BLaER1 treated with 17β-estradiol and CSF1 and Interleukin-3, amounts not matched to agents 10 nM and 100 nM (cell line): ENCODE measurements around the gene CRX.
A peak's percentile ranks its signal among the peaks of the same experiment; 100 is the strongest.
"Not testable (repeated sequence)": the region's sequence is repeated elsewhere in the genome, so short reads cannot be mapped to it uniquely, and the experiment has no call there.

Experiments
- H3K27ac ChIP-seq, 11 experiments: shearing (Covaris generic); formaldehyde crosslinking; 2 replicates each; pipeline ENCODE4 v1.8.1; 2022
- H3K27me3 ChIP-seq, 11 experiments: shearing (Covaris generic); formaldehyde crosslinking; 2 replicates each; pipeline ENCODE4 v1.8.1; 2022
- H3K36me3 ChIP-seq, 11 experiments: shearing (Covaris generic); formaldehyde crosslinking; 2 replicates each; pipeline ENCODE4 v1.8.1; 2022
- H3K4me1 ChIP-seq, 10 experiments: shearing (Covaris generic); formaldehyde crosslinking; 2 replicates each; pipeline ENCODE4 v1.8.1; 2022
- H3K4me2 ChIP-seq, 11 experiments: shearing (Covaris generic); formaldehyde crosslinking; 2 replicates each; pipeline ENCODE4 v1.8.1; 2022
- H3K4me3 ChIP-seq, 10 experiments: shearing (Covaris generic); formaldehyde crosslinking; 2 replicates each; pipeline ENCODE4 v1.8.1; 2022
- H3K9ac ChIP-seq, 11 experiments: shearing (Covaris generic); formaldehyde crosslinking; 2 replicates each; pipeline ENCODE4 v1.8.1; 2022
- H3K9me3 ChIP-seq, 11 experiments: shearing (Covaris generic); formaldehyde crosslinking; replicated peaks in 1 of 11; 2 replicates each; pipeline ENCODE4 v1.8.1; 2022
- H4K20me1 ChIP-seq, 11 experiments: shearing (Covaris generic); formaldehyde crosslinking; 2 replicates each; pipeline ENCODE4 v1.8.1; 2022
- Cebpa-rat ChIP-seq, 11 experiments: shearing (Covaris generic); IDR thresholded peaks; 2 replicates each; pipeline ENCODE4 v1.8.1; 2022

Gene CRX

DNA sequence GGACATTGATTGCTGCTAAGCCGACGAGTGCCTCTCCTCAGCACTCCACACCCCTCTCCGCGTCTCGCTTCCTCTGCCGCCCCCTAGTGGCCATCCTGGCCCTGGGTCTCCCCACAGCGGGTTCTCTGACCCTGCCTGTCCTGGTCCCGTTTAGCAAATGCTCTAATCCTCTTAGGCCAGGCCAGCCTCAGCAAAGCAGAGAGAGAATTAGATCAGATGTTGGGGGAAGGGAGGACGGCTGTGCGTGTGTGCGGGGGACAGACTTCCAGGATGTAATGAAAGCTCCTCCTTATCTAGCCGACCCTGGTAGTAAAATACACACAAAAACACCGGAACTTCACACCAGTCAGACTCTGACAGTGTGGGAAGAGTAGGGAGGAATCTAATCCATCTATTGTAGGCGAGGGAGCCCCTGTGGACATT lies 41.8 kb downstream of the CRX start:
- no peaks in the 10 kb centered on the region for H3K36me3 ChIP-seq
- H4K20me1 ChIP-seq = no peaks in the 10 kb centered on the region
- H3K4me1 ChIP-seq = no peaks in the 10 kb centered on the region; a peak in 1 of 20 replicates
- H3K9ac ChIP-seq = no peak overlapping the region
- H3K4me2 ChIP-seq = no peak overlapping the region
- H3K27me3 ChIP-seq = no peaks in the 10 kb centered on the region
- no peak for TF ChIP-seq Cebpa-rat (IDR thresholded peaks at IDR 0.05)
- peaks cover 0 to 17% (median 11%) of the 10 kb centered on the region in 11 experiments; a peak in 18 of 22 replicates for H3K9me3 ChIP-seq
- H3K27ac ChIP-seq = no peak overlapping the region
- no peak overlapping the region for H3K4me3 ChIP-seq

DNA sequence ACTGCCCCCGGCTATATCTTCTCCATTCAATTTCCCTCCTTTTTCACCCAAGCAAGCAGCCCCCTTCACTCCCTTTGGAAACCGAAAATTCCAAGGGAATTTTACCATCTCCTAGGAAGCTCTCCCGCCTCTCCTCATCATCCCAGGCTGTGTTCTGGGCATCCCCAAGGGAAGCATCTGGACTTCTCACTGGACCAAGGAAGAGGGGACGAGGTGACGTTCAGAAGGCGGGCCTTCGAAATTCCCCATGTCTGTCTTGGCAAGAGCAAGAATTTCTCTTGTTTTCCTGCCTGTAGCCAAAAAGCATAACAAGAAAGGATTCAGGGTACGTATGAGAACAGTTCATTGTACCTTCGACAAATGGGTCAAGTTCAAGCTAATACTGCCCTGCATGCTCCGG lies 43.4 kb downstream of the CRX start:
- Histone ChIP-seq H3K4me2 (no peak overlapping the region), H3K4me1 (peaks cover 0 to 5% (median 0%) of the 10 kb centered on the region in 10 experiments; a peak in 2 of 20 replicates), H4K20me1 (no peaks in the 10 kb centered on the region), H3K27me3 (no peaks in the 10 kb centered on the region), H3K36me3 (no peaks in the 10 kb centered on the region), H3K9me3 (peaks cover 0 to 17% (median 11%) of the 10 kb centered on the region in 11 experiments; a peak in 18 of 22 replicates), H3K27ac (no peak overlapping the region), H3K4me3 (no peak overlapping the region), H3K9ac (no peak overlapping the region)
- TF ChIP-seq Cebpa-rat (IDR thresholded peaks at IDR 0.05) = no peak

DNA sequence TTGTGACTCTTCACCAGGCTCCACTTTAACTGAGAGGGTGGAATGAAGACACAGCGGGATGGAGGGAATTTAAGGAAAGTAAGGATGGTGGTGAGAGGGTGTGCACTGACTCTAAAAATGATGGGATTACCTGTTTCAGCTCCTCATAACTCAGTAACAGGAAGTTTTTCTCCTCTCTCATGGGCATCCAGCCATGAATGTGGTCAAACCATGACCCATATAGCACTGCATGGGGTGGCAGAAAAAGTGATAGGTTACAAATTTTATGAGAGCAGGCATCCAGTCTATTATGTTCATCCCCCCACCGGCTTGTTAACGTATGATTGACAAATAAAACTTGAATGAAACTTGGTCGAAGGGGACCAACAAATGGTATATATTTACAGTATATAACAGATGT lies 57.2 kb downstream of the CRX start:
- Histone ChIP-seq H4K20me1 (no peaks in the 10 kb centered on the region), H3K4me1 (peaks cover 0 to 14% (median 8%) of the 10 kb centered on the region in 10 experiments; a peak in 13 of 20 replicates), H3K4me3 (no peak overlapping the region), H3K4me2 (peak overlapping the region in 8 of 11 experiments; percentile 1 to 59 (median 38); a peak in 8 of 22 replicates), H3K9ac (no peak overlapping the region), H3K27ac (no peak overlapping the region), H3K27me3 (no peaks in the 10 kb centered on the region), H3K36me3 (no peaks in the 10 kb centered on the region), H3K9me3 (no peaks in the 10 kb centered on the region)
- TF ChIP-seq Cebpa-rat (IDR thresholded peaks at IDR 0.05) = no peak

- peak overlapping the region in 7 of 11 experiments; percentile 1 to 59 (median 40); a peak in 7 of 22 replicates for H3K4me2 ChIP-seq
- H3K36me3 ChIP-seq = not testable (repeated sequence)
Measured at GRCh38 chr19:47879385-47879784, 57.6 kb downstream of the CRX start.

DNA sequence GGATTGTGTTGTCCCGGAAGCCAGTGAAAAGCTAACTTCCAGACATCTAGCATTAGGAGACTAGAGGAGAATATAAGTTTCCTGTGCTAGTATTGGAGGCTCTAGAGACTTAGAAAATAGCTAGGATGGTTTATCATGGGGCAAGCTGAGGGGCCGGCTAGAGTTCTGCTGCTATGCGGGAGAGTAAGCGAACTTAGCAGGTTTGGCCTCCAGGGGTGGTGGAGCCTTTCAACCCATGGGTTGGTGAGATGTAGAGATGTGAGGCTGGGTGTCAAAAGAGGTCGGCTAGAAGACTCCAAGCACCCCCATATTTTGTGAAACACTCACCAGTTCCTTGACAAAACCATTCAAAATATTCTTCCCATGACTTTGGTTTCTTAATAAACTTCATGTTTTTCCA lies 60.0 kb downstream of the CRX start:
- Histone ChIP-seq H3K4me1 (peaks cover 0 to 14% (median 8%) of the 10 kb centered on the region in 10 experiments; a peak in 13 of 20 replicates), H3K27ac (no peak overlapping the region), H3K4me3 (no peak overlapping the region), H3K9ac (no peak overlapping the region), H3K9me3 (no peaks in the 10 kb centered on the region), H3K4me2 (no peak overlapping the region), H4K20me1 (no peaks in the 10 kb centered on the region), H3K36me3 (no peaks in the 10 kb centered on the region), H3K27me3 (no peaks in the 10 kb centered on the region)
- no peak for TF ChIP-seq Cebpa-rat (IDR thresholded peaks at IDR 0.05)

More at GRCh38 chr19:47879385-47879784, 57.6 kb downstream of the CRX start:
- not testable (repeated sequence) for H4K20me1 ChIP-seq, H3K4me3 ChIP-seq, H3K9ac ChIP-seq, H3K9me3 ChIP-seq, H3K27ac ChIP-seq, H3K27me3 ChIP-seq
- peaks cover 0 to 14% (median 8%) of the 10 kb centered on the region in 10 experiments; a peak in 13 of 20 replicates for H3K4me1 ChIP-seq

GRCh38 chr19:47882890-47883289 lies 61.2 kb downstream of the CRX start:
- Histone ChIP-seq H3K9me3 (no peaks in the 10 kb centered on the region), H3K9ac (no peak overlapping the region), H3K4me2 (no peak overlapping the region), H3K27ac (no peak overlapping the region), H3K4me3 (no peak overlapping the region), H3K36me3 (no peaks in the 10 kb centered on the region), H3K4me1 (peaks cover 0 to 14% (median 8%) of the 10 kb centered on the region in 10 experiments; a peak in 13 of 20 replicates), H4K20me1 (no peaks in the 10 kb centered on the region), H3K27me3 (no peaks in the 10 kb centered on the region)
- no peak for TF ChIP-seq Cebpa-rat (IDR thresholded peaks at IDR 0.05)

GRCh38 chr19:47885067-47885463 lies 63.3 kb downstream of the CRX start:
- H3K36me3 ChIP-seq = no peaks in the 10 kb centered on the region
- H3K9me3 ChIP-seq = no peaks in the 10 kb centered on the region
- no peaks in the 10 kb centered on the region for H3K4me1 ChIP-seq
- H3K9ac ChIP-seq = no peak overlapping the region
- no peaks in the 10 kb centered on the region for H4K20me1 ChIP-seq
- no peak overlapping the region for H3K27ac ChIP-seq
- no peaks in the 10 kb centered on the region for H3K27me3 ChIP-seq
- H3K4me2 ChIP-seq = no peak overlapping the region
- no peak overlapping the region for H3K4me3 ChIP-seq
- TF ChIP-seq Cebpa-rat (IDR thresholded peaks at IDR 0.05) = no peak

- no peaks in the 10 kb centered on the region; a peak in 1 of 22 replicates for H3K9me3 ChIP-seq
- no peak within 1 kb of the TSS for H3K4me2 ChIP-seq
- H3K36me3 ChIP-seq = no peaks in the 10 kb centered on the region
- no peak for TF ChIP-seq Cebpa-rat (IDR thresholded peaks at IDR 0.05)
- H3K27ac ChIP-seq = no peak within 1 kb of the TSS
- H4K20me1 ChIP-seq = no peaks in the 10 kb centered on the region
- H3K9ac ChIP-seq = no peak within 1 kb of the TSS
- no peaks in the 10 kb centered on the region for H3K27me3 ChIP-seq
- H3K4me3 ChIP-seq = no peak within 1 kb of the TSS
- no peaks in the 10 kb centered on the region for H3K4me1 ChIP-seq
Measured at GRCh38 chr19:47886010-47886559, 64.3 kb downstream of the CRX start, which contains the start of gene SULT2A1. Gene SULT2A1 (minus strand): TSS chr19:47886315. CDS start chr19:47886257, 58 bp downstream.

GRCh38 chr19:47890865-47891621 lies 69.3 kb downstream of the CRX start:
- TF ChIP-seq Cebpa-rat (IDR thresholded peaks at IDR 0.05) = no peak
- no peak overlapping the region for H3K4me2 ChIP-seq
- H3K9me3 ChIP-seq = peaks cover 15 to 32% (median 22%) of the 10 kb centered on the region in 11 experiments
- H3K27ac ChIP-seq = no peak overlapping the region
- no peaks in the 10 kb centered on the region for H3K27me3 ChIP-seq
- H3K4me1 ChIP-seq = no peaks in the 10 kb centered on the region
- H3K36me3 ChIP-seq = no peaks in the 10 kb centered on the region
- no peak overlapping the region for H3K9ac ChIP-seq
- no peaks in the 10 kb centered on the region for H4K20me1 ChIP-seq
- H3K4me3 ChIP-seq = no peak overlapping the region

DNA sequence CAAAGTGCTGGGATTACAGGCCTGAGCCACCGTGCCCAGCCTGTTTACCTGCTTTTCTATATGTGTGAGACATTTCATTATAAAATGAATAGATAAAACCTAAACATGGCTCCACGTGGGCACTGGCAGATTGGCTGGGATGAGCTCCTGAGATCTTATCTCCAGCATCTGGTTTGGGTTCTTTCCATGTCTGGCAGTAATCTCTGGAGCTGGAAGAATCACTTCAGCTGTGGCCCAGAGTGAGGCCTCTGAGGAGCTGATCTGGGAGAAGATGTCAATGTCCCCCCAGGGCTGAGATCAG lies 69.8 kb downstream of the CRX start:
- Histone ChIP-seq H3K4me1 (no peaks in the 10 kb centered on the region), H4K20me1 (no peaks in the 10 kb centered on the region), H3K36me3 (no peaks in the 10 kb centered on the region), H3K27ac (no peak overlapping the region), H3K9ac (no peak overlapping the region), H3K9me3 (peaks cover 15 to 35% (median 22%) of the 10 kb centered on the region in 11 experiments), H3K27me3 (no peaks in the 10 kb centered on the region), H3K4me2 (no peak overlapping the region), H3K4me3 (no peak overlapping the region)
- no peak for TF ChIP-seq Cebpa-rat (IDR thresholded peaks at IDR 0.05)
